Stimulated activated CD4-positive, alpha-beta T cell treated with anti-CD3 and anti-CD28 coated beads, Interleukin-4, amount 100 ng/mL, for 24 hours (primary cell): ENCODE results near the gene LIMS2.

Experiments used
- DNase-seq: peaks from one replicate; pipeline ENCODE4 v3.0.0-alpha.2; 2020

Gene LIMS2

DNA sequence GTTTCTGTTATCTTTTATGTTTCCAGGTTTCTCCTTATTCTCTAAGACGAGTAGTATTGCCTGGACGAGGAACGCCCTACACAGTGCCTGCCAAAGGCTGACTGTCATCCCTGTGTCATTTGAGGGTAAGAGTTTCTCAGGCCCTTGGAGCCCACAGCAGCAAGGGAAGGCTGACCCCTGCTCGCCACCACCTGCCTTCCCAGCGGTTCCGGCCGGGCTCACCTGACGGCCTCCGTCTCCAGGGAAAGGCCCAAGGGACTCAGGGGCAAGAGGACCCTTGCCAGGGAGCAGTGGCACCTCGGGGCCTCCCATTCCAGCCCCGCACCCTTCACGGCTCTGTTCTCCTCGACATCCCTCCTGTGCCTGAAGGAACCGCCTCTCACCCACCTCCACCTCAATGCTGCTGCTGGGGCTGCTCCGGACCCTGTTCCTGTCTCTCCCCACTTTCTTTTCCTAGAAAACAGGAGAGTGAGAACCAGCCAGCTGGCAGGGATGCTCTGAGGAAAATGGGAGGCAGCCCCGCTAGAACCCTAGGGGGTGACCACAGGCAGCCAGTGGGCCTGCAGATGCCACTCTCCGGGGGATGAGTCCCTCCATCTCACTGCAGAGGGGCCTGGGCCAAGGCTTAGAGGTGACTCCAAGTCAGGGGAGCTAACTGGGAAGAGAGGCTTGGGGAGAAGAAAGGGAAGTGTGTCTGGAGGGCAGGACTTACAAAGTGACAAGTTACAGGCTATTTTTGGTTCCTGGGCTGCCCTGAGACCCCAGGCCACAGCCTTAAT, 1.9 kb downstream of the LIMS2 start:
- no peak for DNase-seq

GRCh38 chr2:127672341-127673224, 2.7 kb downstream of the LIMS2 start:
- no peak for DNase-seq

- DNase-seq: no peak
Measured at GRCh38 chr2:127671557-127672302, 3.6 kb downstream of the LIMS2 start.

DNA sequence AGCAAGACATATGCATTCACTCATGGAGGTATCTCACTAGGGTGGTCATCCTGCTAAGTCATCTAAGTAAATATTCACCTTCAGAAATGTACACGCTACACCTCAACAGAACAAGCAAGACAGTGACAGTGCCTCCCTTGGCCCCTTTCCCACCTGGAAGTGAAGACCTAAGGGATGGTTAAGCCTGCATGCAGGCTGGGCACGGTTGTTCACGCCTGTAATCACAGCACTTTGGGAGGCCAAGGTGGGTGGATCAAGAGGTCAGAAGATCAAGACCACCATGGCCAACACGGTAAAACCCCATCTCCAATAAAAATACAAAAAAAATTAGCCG, 4.4 kb downstream of the LIMS2 start:
- DNase-seq: no peak

DNA sequence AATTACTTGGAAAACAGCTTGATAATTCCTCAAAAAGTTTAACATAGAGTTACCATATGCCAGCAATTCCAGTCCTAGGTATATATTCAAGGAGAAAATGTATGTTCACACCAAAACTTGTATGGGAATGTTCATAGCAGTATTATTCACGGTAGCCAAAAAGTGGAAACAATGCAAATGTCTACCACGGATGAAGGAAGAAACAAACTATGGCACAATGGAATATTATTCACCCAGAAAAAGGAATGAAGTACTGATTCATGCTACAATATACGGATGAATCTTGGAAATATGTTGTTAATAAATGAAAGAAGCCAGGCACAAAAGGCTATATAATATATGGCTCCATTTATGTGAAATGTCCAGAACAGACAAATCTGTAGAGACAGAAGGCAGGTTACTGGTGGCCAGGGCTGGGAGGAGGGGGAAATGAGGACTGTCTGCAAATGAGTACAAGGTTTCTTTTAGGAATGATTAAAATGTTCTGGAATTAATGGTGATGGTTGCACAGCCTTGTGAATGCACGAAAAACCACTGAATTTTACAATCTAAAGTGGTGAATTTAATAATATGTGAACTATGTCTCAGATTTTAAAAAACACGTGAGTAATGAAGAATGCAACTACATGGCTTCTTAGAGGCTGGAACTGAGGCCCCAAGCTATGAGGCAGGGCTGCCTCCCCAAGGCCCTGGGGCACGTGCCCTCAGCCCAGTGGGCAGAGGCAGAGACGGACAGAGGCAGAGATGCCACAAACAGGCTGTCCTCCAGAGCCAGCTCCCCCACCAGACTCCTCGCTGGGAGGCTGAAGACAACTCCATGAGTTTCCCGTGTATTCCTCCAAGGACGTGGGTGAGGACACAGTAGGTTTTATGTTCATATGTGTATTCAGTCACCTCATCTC, 5.0 kb downstream of the LIMS2 start:
- no peak for DNase-seq

DNA sequence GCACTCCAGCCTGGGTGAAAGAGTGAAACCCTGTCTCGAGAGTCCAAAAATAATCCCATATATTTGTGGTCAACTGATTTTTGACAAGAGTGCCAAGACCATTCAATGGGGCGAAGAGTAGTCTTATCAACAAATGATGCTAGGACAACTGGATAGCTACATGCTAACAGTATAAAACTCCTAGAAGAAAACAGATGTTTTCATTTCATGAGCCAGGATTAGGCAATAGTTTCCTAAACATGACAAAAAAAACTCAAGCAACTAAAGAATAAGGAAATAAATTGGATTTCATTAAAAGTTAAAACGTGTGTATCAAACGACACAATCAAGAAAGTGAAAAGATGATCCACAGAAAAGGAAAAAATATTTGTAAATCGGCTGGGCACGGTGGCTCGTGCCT, 6.3 kb downstream of the LIMS2 start:
- no peak for DNase-seq

DNA sequence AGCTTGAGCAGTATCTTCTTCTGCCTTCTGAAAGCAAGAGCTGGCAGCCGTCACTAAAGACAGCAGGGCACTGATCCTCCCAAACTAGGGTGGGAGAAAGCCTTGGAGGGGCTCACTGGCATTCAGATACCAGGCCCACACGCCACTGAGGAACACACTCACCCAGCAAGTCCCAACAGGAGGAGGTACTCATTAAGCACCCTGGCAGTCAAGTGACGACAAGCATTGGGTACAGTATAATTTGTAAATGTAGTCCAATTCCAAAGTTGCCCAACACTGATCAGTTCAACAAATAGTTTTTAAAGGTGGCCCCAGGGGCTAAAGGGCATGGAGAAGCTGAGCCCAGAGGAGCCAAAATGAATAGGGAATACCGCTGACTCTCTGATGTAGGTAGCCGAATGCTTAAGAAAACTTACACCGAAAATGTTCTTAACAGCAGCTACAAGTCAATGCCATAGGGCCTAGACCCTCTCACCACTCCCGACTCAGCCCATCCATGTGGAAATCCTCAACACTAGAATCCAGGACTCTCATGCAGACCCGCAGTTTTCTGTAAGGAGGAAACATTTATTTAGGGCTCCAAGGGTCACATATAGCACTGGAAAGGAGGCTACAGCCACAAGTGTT, 9.9 kb downstream of the LIMS2 start:
- no peak for DNase-seq

DNA sequence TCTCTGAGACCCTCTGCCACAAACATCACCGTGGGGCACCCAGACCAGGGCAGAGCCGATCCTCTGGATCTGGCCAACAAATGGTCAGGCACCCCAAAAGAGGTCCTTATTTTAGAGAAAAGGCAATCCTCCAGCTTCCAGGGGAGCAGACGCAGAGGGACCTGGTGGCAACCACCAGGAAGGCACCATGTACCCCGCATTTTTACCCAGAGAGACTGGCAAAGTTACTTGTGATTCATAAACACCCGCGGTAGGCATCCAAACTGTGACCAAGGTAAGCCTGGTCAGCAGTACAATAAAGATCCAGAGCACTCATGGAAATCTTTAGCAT, 10.5 kb downstream of the LIMS2 start:
- no peak for DNase-seq

DNA sequence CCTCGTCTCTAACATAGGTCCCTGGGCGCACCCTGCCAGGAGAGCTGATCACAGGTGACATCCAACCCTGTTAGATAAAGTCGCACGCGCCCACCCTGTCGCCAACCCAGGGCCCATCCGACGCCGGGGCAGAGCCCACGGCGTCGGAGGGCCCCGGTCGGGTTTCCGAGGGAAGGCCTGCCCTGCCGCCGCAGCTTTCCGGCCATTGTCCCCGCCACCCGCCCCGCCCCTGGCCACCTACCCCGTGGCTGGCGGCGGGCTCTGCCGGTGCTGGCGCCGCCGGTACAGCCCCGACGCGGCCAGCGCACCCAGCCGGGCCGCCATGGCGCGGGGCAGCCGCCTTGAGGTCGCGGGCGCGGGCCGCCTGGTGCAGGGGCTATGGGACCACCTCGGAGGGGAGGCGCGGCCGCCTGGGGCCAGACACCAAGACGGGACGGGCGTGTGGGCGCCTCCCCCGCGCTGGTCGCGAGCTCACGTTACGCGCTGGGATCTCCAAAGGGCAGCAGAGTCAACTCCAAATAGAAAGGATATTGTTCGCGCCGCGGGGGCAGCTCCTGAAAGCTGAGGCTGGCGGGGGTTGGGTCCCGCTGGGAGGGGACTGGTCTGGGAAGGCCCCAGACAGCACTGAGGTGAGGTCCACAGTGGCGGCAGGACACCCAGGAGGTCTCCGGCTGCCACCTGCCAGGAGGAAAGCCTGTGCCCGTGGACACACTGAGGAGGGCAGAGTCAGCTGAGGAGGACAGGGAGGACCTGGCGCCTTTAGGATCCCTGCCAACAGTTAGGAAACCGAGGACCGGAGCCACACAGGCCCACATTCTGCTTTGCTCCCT, 11.1 kb downstream of the LIMS2 start:
- no peak for DNase-seq

GRCh38 chr2:127663566-127664064, 11.7 kb downstream of the LIMS2 start:
- DNase-seq: no peak

- DNase-seq: no peak
Measured at GRCh38 chr2:127662937-127663565, 12.3 kb downstream of the LIMS2 start.

GRCh38 chr2:127661949-127662510, 13.3 kb downstream of the LIMS2 start:
- DNase-seq: no peak

GRCh38 chr2:127661072-127661649, 14.2 kb downstream of the LIMS2 start:
- no peak for DNase-seq

GRCh38 chr2:127660291-127660578, 15.1 kb downstream of the LIMS2 start:
- DNase-seq: no peak

GRCh38 chr2:127659408-127660290, 15.7 kb downstream of the LIMS2 start:
- DNase-seq: no peak

DNA sequence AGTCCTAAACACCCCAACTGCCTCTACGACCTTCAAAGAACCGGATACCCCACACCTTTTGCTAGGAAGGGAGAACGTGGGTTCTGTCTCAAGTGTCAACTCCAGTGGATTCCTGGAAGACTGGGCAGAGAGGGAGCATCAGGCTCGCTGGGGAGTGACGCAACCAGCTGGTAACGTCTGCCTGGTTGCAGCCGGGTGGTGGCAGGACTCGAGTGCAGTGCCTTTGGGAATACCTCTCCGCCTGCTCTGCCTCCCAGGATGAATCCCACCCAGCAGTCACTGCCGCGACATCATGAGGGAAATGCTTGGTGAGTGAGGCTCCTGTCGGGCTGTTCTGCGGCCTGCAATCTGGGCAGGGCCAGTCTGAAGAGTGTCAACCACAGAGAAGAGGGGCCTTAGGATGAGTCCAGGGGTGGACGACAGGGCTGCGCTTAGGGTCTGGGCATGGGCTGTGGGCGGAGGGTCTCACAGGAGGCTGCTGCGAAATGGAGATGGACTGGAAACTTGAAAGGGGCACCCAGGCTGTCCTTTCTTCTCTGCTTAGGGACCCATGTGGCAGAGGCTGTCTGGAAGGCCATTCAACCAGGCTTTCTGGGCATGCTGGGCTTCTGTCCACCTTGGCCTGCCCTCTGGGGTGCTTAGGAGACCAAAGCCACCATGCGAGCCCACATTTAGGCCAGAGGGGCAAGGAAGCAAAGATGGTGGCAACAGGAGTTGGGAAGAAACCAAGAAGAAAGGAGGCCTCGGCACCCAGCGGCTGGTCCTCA, 16.5 kb downstream of the LIMS2 start:
- no peak for DNase-seq

DNA sequence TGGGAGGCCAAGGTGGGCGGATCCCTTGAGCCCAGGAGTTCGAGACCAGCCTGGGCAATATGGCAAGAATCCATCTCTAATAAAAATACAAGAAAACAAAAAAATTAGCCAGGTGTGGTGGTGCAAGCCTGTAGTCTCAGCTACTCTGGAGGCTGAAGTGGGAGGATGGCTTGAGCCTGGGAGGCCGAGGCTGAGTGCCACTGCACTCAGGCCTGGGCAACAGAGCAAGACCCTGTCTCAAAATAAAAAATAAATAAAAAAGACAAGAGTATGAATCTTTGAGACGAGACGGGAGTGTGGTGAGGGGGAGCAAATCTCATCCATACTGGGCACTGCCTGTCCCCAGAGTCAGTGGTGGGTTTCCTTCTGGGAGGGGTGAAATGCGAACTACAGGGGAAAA, 17.2 kb downstream of the LIMS2 start:
- DNase-seq: no peak

- DNase-seq: no peak
Measured at GRCh38 chr2:127657232-127657595, 18.1 kb downstream of the LIMS2 start.
